CD14-positive monocyte (primary cell): ENCODE data around the gene SLC1A7. TPM values are rescaled to one million over a fixed set of nuclear protein-coding genes. Genes with fewer than 3 reads are reported as not detected.

Source experiments
- DNase-seq, 3 donors: peaks; one replicate each; pipeline ENCODE4 v3.0.0-alpha.2; 2011 to 2022
- H2AFZ ChIP-seq: 2 replicates; pipeline ENCODE4 v1.6.0; 2012; ENCODE audit warnings: mild to moderate bottlenecking, low read depth, low read length, inconsistent platforms; ENCODE audit not compliant: insufficient read depth, poor library complexity, severe bottlenecking
- H3K27ac ChIP-seq, 2 donors: 1 replicate in 1 of 2; 2 replicates in 1 of 2; pipeline ENCODE4 v1.5.1; 2012 to 2013; ENCODE audit warnings: low read length in 2 of 2, control low read depth in 1 of 2, inconsistent platforms in 1 of 2, low read depth in 1 of 2, mild to moderate bottlenecking in 1 of 2
- H3K27me3 ChIP-seq, 2 donors: one replicate each; pipeline versions ENCODE4 v1.6.0 to v1.6.1; 2011 to 2013; ENCODE audit warnings: low read length in 2 of 2; ENCODE audit not compliant: control insufficient read depth in 2 of 2, insufficient read depth in 2 of 2
- H3K36me3 ChIP-seq, 2 donors: replicated peaks in 1 of 2; 1 replicate in 1 of 2; 2 replicates in 1 of 2; pipeline versions ENCODE4 v1.5.1 to v1.6.1; 2012 to 2013; ENCODE audit warnings: low read length in 2 of 2, control low read depth in 1 of 2, inconsistent platforms in 1 of 2, mild to moderate bottlenecking in 1 of 2; ENCODE audit not compliant: insufficient read depth in 2 of 2, control insufficient read depth in 1 of 2
- H3K4me1 ChIP-seq, 2 donors: 1 replicate in 1 of 2; 2 replicates in 1 of 2; pipeline versions ENCODE4 v1.5.1 to v1.6.1; 2012 to 2013; ENCODE audit warnings: low read length in 2 of 2, control low read depth in 1 of 2, inconsistent platforms in 1 of 2, mild to moderate bottlenecking in 1 of 2, moderate library complexity in 1 of 2; ENCODE audit not compliant: insufficient read depth in 2 of 2, control insufficient read depth in 1 of 2
- H3K4me2 ChIP-seq: replicated peaks from 2 replicates; pipeline ENCODE3; 2012; ENCODE audit warnings: low read length, moderate library complexity, mild to moderate bottlenecking; ENCODE audit not compliant: poor library complexity, severe bottlenecking; ENCODE audit errors: extremely low read depth
- H3K4me3 ChIP-seq, 3 experiments: fragments of 200-600 bp in 1 of 3; sonication (generic) in 1 of 3; replicated peaks in 1 of 3; 1 replicate in 2 of 3; 2 replicates in 1 of 3; pipeline ENCODE4 v1.5.1; 2011 to 2013; ENCODE audit warnings: low read length in 3 of 3, mild to moderate bottlenecking in 3 of 3, control low read depth in 2 of 3, low read depth in 2 of 3, inconsistent platforms in 1 of 3, moderate library complexity in 1 of 3
- H3K79me2 ChIP-seq: 2 replicates; pipeline ENCODE4 v1.6.0; 2012; ENCODE audit warnings: mild to moderate bottlenecking, control low read depth, inconsistent platforms, low read length, moderate library complexity; ENCODE audit not compliant: insufficient read depth
- H3K9ac ChIP-seq: 2 replicates; pipeline ENCODE4 v1.6.0; 2017; ENCODE audit warnings: low read length, mild to moderate bottlenecking; ENCODE audit not compliant: insufficient read depth, poor library complexity, severe bottlenecking
- H3K9me3 ChIP-seq, 2 donors: replicated peaks in 1 of 2; 1 replicate in 1 of 2; 2 replicates in 1 of 2; pipeline versions ENCODE4 v1.5.1 to v1.6.1; 2012 to 2013; ENCODE audit warnings: low read length in 2 of 2, control low read depth in 1 of 2; ENCODE audit not compliant: control insufficient read depth in 1 of 2, insufficient read depth in 1 of 2
- H4K20me1 ChIP-seq: 2 replicates; pipeline ENCODE4 v1.6.0; 2012; ENCODE audit warnings: mild to moderate bottlenecking, low read length, control low read depth, moderate library complexity; ENCODE audit not compliant: insufficient read depth
- H3K27ac Mint-ChIP-seq, 7 donors: one replicate each; pipeline ENCODE4 v1.8.0; 2020; ENCODE audit warnings: mild to moderate bottlenecking in 7 of 7, mixed read lengths in 7 of 7, moderate library complexity in 6 of 7, inconsistent platforms in 2 of 7
- H3K27me3 Mint-ChIP-seq, 3 donors: one replicate each; pipeline ENCODE4 v1.8.0; 2021 to 2022; ENCODE audit warnings: low read depth in 3 of 3, mild to moderate bottlenecking in 3 of 3, mixed read lengths in 3 of 3, moderate library complexity in 3 of 3, inconsistent platforms in 1 of 3
- H3K36me3 Mint-ChIP-seq, 2 donors: one replicate each; pipeline ENCODE4 v1.8.0; 2020; ENCODE audit warnings: mixed read lengths in 2 of 2, inconsistent platforms in 1 of 2, mild to moderate bottlenecking in 1 of 2
- H3K4me1 Mint-ChIP-seq: one replicate; pipeline ENCODE4 v1.8.0; 2020; ENCODE audit warnings: mild to moderate bottlenecking, mixed read lengths
- H3K4me3 Mint-ChIP-seq, 2 donors: one replicate each; pipeline ENCODE4 v1.8.0; 2020; ENCODE audit warnings: mild to moderate bottlenecking in 2 of 2, mixed read lengths in 2 of 2, moderate library complexity in 1 of 2
- H3K9me3 Mint-ChIP-seq, 7 donors: one replicate each; pipeline ENCODE4 v1.8.0; 2020 to 2022; ENCODE audit warnings: mixed read lengths in 7 of 7, mild to moderate bottlenecking in 6 of 7, moderate library complexity in 6 of 7, inconsistent platforms in 2 of 7
- WGBS: methylation state at CpG from one replicate; pipeline ENCODE4 v1.1.5; 2013; ENCODE audit warnings: missing lambda C conversion rate; ENCODE audit not compliant: insufficient coverage; 5-methylcytosine and 5-hydroxymethylcytosine counted together
- intact Hi-C, 2 donors: fragments of 100-400 bp; cut with micrococcal nuclease; formaldehyde crosslinking; loops; one replicate each; pipeline versions ENCODE4 v1.15.0 to v1.15.1; 2023
- polyA plus RNA-seq, 3 donors: library from polyadenylated mRNA; depleted of rRNA in 1 of 3; unstranded in 2 of 3; stranded (reverse) in 1 of 3; fragments of 300-500 nt in 2 of 3; fragments of >200 nt in 1 of 3; fragmentation: Illumina TruSeq in 2 of 3; gene quantifications; 1 replicate in 2 of 3; 2 replicates in 1 of 3; pipeline ENCODE4 v1.2.3, GENCODE V29; 2012 to 2021
- TF ChIP-seq, protein P1 (sequence below): fragments of 200-600 bp; IDR thresholded peaks from one replicate; pipeline ENCODE4 v1.8.0; 2022; ENCODE audit warnings: antibody characterized with exemption, mild to moderate bottlenecking

Gene SLC1A7
- polyA plus RNA-seq, 3 donors, result not detected

DNA sequence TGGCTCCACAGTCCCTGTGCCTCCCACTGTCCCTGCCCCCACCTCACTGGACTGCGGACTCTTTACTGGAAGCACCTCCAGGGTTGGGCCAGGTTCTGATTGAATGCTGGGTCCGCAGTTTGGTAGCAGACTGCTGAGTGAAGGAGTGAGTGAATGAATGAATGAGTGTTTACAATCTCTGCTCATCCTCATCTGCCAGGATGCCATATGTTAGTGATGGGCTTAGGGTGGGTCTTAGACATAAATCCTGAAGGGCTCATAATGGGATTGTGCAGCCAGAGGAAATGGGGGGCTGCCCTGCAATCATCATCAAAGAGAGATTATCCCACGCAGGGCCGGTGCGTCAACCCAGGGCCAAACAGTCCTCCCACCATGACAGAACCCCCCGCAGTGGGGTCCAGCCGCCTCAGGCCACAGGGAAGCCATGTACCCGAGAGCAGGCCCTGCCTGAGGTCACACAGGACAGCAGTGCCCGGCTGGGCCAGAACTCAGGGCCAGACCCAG lies 26.1 kb downstream of the SLC1A7 start:
- no peak overlapping the region for H3K27ac ChIP-seq
- no peak overlapping the region for H3K4me3 ChIP-seq
- no peaks in the 10 kb centered on the region for H4K20me1 ChIP-seq
- H3K4me3 Mint-ChIP-seq, result no peak overlapping the region
- no peak overlapping the region for H3K27ac Mint-ChIP-seq
- H3K79me2 ChIP-seq, result no peaks in the 10 kb centered on the region
- no peaks in the 10 kb centered on the region for H3K27me3 ChIP-seq
- H3K36me3 Mint-ChIP-seq, result no peaks in the 10 kb centered on the region
- H3K4me2 ChIP-seq, result no peak overlapping the region
- H3K9me3 Mint-ChIP-seq, result peaks cover 0 to 7% (median 0%) of the 10 kb centered on the region in 7 donors
- no peak overlapping the region for H3K9ac ChIP-seq
- intact Hi-C loops, result no loop called here
- DNase-seq, result no peak
- H3K9me3 ChIP-seq, result no peaks in the 10 kb centered on the region
- H3K4me1 ChIP-seq, result peaks cover 2 to 3% of the 10 kb centered on the region in 2 donors
- 87% methylated on average over 6 of the region's 9 CpGs for WGBS
- H3K36me3 ChIP-seq, result no peaks in the 10 kb centered on the region
- peaks cover 2% of the 10 kb centered on the region for H3K4me1 Mint-ChIP-seq
- TF ChIP-seq, protein P1, sequence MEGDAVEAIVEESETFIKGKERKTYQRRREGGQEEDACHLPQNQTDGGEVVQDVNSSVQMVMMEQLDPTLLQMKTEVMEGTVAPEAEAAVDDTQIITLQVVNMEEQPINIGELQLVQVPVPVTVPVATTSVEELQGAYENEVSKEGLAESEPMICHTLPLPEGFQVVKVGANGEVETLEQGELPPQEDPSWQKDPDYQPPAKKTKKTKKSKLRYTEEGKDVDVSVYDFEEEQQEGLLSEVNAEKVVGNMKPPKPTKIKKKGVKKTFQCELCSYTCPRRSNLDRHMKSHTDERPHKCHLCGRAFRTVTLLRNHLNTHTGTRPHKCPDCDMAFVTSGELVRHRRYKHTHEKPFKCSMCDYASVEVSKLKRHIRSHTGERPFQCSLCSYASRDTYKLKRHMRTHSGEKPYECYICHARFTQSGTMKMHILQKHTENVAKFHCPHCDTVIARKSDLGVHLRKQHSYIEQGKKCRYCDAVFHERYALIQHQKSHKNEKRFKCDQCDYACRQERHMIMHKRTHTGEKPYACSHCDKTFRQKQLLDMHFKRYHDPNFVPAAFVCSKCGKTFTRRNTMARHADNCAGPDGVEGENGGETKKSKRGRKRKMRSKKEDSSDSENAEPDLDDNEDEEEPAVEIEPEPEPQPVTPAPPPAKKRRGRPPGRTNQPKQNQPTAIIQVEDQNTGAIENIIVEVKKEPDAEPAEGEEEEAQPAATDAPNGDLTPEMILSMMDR, result no peak
- H3K27me3 Mint-ChIP-seq, result peaks cover 2 to 6% (median 3%) of the 10 kb centered on the region in 3 donors
- no peak overlapping the region for H2AFZ ChIP-seq

GRCh38 chr1:53115403-53116306 lies 26.8 kb downstream of the SLC1A7 start:
- H3K36me3 ChIP-seq, result no peaks in the 10 kb centered on the region
- no peaks in the 10 kb centered on the region for H3K9me3 ChIP-seq
- no peak overlapping the region for H3K4me3 ChIP-seq
- peaks cover 9% of the 10 kb centered on the region for H3K4me1 Mint-ChIP-seq
- no peak overlapping the region for H3K4me2 ChIP-seq
- no peaks in the 10 kb centered on the region for H3K27me3 ChIP-seq
- WGBS, result 81% methylated on average over 16 of the region's 20 CpGs
- H3K27me3 Mint-ChIP-seq, result peaks cover 3 to 6% (median 4%) of the 10 kb centered on the region in 3 donors
- H3K9me3 Mint-ChIP-seq, result peaks cover 0 to 7% (median 0%) of the 10 kb centered on the region in 7 donors
- H3K36me3 Mint-ChIP-seq, result no peaks in the 10 kb centered on the region
- no peak overlapping the region for H3K9ac ChIP-seq
- DNase-seq, result no peak
- intact Hi-C loops, result no loop called here
- H3K4me3 Mint-ChIP-seq, result no peak overlapping the region
- no peaks in the 10 kb centered on the region for H3K79me2 ChIP-seq
- TF ChIP-seq, protein P1, result no peak
- no peak overlapping the region for H3K27ac ChIP-seq
- no peaks in the 10 kb centered on the region for H4K20me1 ChIP-seq
- peaks cover 9 to 11% of the 10 kb centered on the region in 2 donors for H3K4me1 ChIP-seq
- H3K27ac Mint-ChIP-seq, result no peak overlapping the region
- H2AFZ ChIP-seq, result no peak overlapping the region
